Measurements from ENCODE around the gene HYAL3. TPM values are rescaled to one million over a fixed set of nuclear protein-coding genes. Genes with fewer than 3 reads are reported as not detected.

The HYAL3 gene
- total and polyA plus RNA-seq, 10 of the 15 experiments (the other 5 are each of a cell fraction or from before 2014, with no cell fraction given): 0.37 to 4.2 (median 2.8) TPM

GRCh38 chr3:50327943-50328691, 28.9 kb upstream of the HYAL3 start, which contains the start of gene TUSC2 (continued):
- peak; percentile 95 for TF ChIP-seq NKRF (conservative IDR thresholded peaks at IDR 0.05)
- peak; percentile 76 for TF ChIP-seq PKNOX1 (IDR thresholded peaks at IDR 0.05)
- TF ChIP-seq ETV6 (conservative IDR thresholded peaks at IDR 0.05 in 1 of 2, IDR thresholded peaks at IDR 0.05 in 1 of 2; ENCODE audit: borderline replicate concordance in 1 of 2, low read depth in 1 of 2): no peak
- TF ChIP-seq FOXM1 (IDR thresholded peaks at IDR 0.05; ENCODE audit: low read depth, low read length): no peak
- peak; percentile 97 for TF ChIP-seq NFYB (IDR thresholded peaks at IDR 0.05; ENCODE audit: insufficient read depth, low read depth, low read length)
- peak; percentile 79 for TF ChIP-seq POLR2AphosphoS5 (IDR thresholded peaks at IDR 0.05; ENCODE audit: low read length)
- no peak for TF ChIP-seq BCLAF1 (IDR thresholded peaks at IDR 0.05)
- no peak for TF ChIP-seq E2F8 (IDR thresholded peaks at IDR 0.05; ENCODE audit: low read depth, partially characterized antibody)
- TF ChIP-seq TBL1XR1 (IDR thresholded peaks at IDR 0.05; ENCODE audit: low read depth, low read length): no peak
- TF ChIP-seq ZNF687 (IDR thresholded peaks at IDR 0.05): peak; percentile 54; the same call in 1 of the 2 replicates
- TF ChIP-seq SP1 (IDR thresholded peaks at IDR 0.05; ENCODE audit: low read depth, low read length): peak; percentile 83
- no peak for TF ChIP-seq CEBPB (IDR thresholded peaks at IDR 0.05; ENCODE audit: borderline replicate concordance in 1 of 2, low read depth in 2 of 2, low read length in 2 of 2)

All from GM12878 (cell line).